ENCODE data around the gene FAM131C.
A peak's percentile ranks its signal among the peaks of the same experiment; 100 is the strongest.
"Not testable (repeated sequence)": the region's sequence is repeated elsewhere in the genome, so short reads cannot be mapped to it uniquely, and the experiment has no call there.

FAM131C gene

GRCh38 chr1:16032388-16033102, 40.9 kb downstream of the FAM131C start:
- peak; percentile 57 for DNase-seq

- DNase-seq: no peak
These were observed 41.9 kb downstream of the FAM131C start for GRCh38 chr1:16031551-16031950.

- DNase-seq: no peak
These were observed 44.2 kb downstream of the FAM131C start for GRCh38 chr1:16029288-16029687.

GRCh38 chr1:16029003-16029268, 44.5 kb downstream of the FAM131C start:
- not testable (repeated sequence) for DNase-seq

- no peak for DNase-seq
These were observed 45.0 kb downstream of the FAM131C start for GRCh38 chr1:16028237-16029002.

- DNase-seq: peak; percentile 56
These were observed 46.5 kb downstream of the FAM131C start for GRCh38 chr1:16026723-16027484.

- not testable (repeated sequence) for DNase-seq
These were observed 47.1 kb downstream of the FAM131C start for GRCh38 chr1:16026302-16026701.

- DNase-seq: no peak
These were observed 50.3 kb downstream of the FAM131C start for GRCh38 chr1:16023050-16023653.

- no peak for DNase-seq
These were observed 51.1 kb downstream of the FAM131C start for GRCh38 chr1:16022393-16022792.

GRCh38 chr1:16021681-16022080, 51.8 kb downstream of the FAM131C start, which contains the start of gene CLCNKA:
TSS of gene CLCNKA (plus strand) at chr1:16022036. CDS start at chr1:16022620, 584 bp downstream.
- no peak for DNase-seq

GRCh38 chr1:16020878-16021277, 52.6 kb downstream of the FAM131C start:
- DNase-seq: not testable (repeated sequence)

- DNase-seq: no peak
These were observed 53.1 kb downstream of the FAM131C start for GRCh38 chr1:16020325-16020724.

GRCh38 chr1:16019644-16020277, 53.7 kb downstream of the FAM131C start:
- no peak for DNase-seq

GRCh38 chr1:16018749-16019643, 54.5 kb downstream of the FAM131C start:
- no peak for DNase-seq

- DNase-seq: no peak
These were observed 55.1 kb downstream of the FAM131C start for GRCh38 chr1:16018308-16018707.

- DNase-seq: no peak
These were observed 55.8 kb downstream of the FAM131C start, which contains the start of gene HSPB7 for GRCh38 chr1:16017461-16018303. TSS of gene HSPB7 (minus strand) at chr1:16018043. CDS start at chr1:16017963, 80 bp downstream.

- no peak for DNase-seq
These were observed 56.4 kb downstream of the FAM131C start for GRCh38 chr1:16017076-16017460.

- DNase-seq: no peak
These were observed 57.2 kb downstream of the FAM131C start for GRCh38 chr1:16015960-16016901.

- DNase-seq: no peak
These were observed 58.0 kb downstream of the FAM131C start for GRCh38 chr1:16015491-16015890.

All from stimulated activated CD4-positive, alpha-beta T cell treated with anti-CD3 and anti-CD28 coated beads, Interleukin-4, amount 100 ng/mL, for 1 hour (primary cell).